SJSA1 (cell line): Measurements from ENCODE around the gene TTC28. TPM values are rescaled to one million over a fixed set of nuclear protein-coding genes. Genes with fewer than 3 reads are reported as not detected.

Source experiments
- DNase-seq, 2 experiments: peaks; one replicate each; pipeline ENCODE4 v3.0.0-alpha.2; 2015 to 2020; ENCODE audit warnings: low spot score in 2 of 2, low read depth in 1 of 2
- H3K27ac ChIP-seq: fragments of 250-450 bp; sonication (Bioruptor Pico); 2 replicates; pipeline ENCODE4 v1.5.1; 2020; ENCODE audit warnings: mild to moderate bottlenecking, moderate library complexity
- H3K27me3 ChIP-seq: fragments of 250-450 bp; sonication (Bioruptor Pico); replicated peaks from 2 replicates; pipeline ENCODE4 v1.5.1; 2020; ENCODE audit warnings: mild to moderate bottlenecking, moderate library complexity
- H3K36me3 ChIP-seq: fragments of 250-450 bp; sonication (Bioruptor Pico); 2 replicates; pipeline ENCODE4 v1.5.1; 2020; ENCODE audit warnings: mild to moderate bottlenecking
- H3K4me1 ChIP-seq: fragments of 250-450 bp; sonication (Bioruptor Pico); replicated peaks from 2 replicates; pipeline ENCODE4 v1.6.1; 2021; ENCODE audit warnings: mild to moderate bottlenecking
- H3K4me3 ChIP-seq: fragments of 250-450 bp; sonication (Bioruptor Pico); 2 replicates; pipeline ENCODE4 v1.5.1; 2020; ENCODE audit warnings: mild to moderate bottlenecking
- H3K9me3 ChIP-seq: fragments of 250-450 bp; sonication (Bioruptor Pico); replicated peaks from 2 replicates; pipeline ENCODE4 v1.5.1; 2020; ENCODE audit warnings: mild to moderate bottlenecking
- total RNA-seq: library from RNA; depleted of rRNA; stranded (reverse); fragments of >200 nt; shearing (Covaris generic); gene quantifications from 2 replicates; pipeline ENCODE4 v1.2.3, GENCODE V29; 2014

Gene TTC28
- total RNA-seq, 1 experiment from 2014 or later, result 9.7 TPM

GRCh38 chr22:28316014-28316413 lies 363.6 kb downstream of the TTC28 start:
- no peaks in the 10 kb centered on the region; the same call in 1 of the 2 replicates for H3K27me3 ChIP-seq
- DNase-seq, result no peak
- H3K4me1 ChIP-seq, result no peaks in the 10 kb centered on the region
- H3K27ac ChIP-seq, result no peak overlapping the region
- H3K36me3 ChIP-seq, result no peaks in the 10 kb centered on the region
- H3K4me3 ChIP-seq, result no peak overlapping the region
- H3K9me3 ChIP-seq, result no peaks in the 10 kb centered on the region

- H3K9me3 ChIP-seq, result no peaks in the 10 kb centered on the region
- no peak overlapping the region for H3K4me3 ChIP-seq
- no peaks in the 10 kb centered on the region; the same call in 1 of the 2 replicates for H3K27me3 ChIP-seq
- no peak overlapping the region for H3K27ac ChIP-seq
- no peak for DNase-seq
- no peaks in the 10 kb centered on the region for H3K4me1 ChIP-seq
- H3K36me3 ChIP-seq, result no peaks in the 10 kb centered on the region
These were observed 364.7 kb downstream of the TTC28 start for GRCh38 chr22:28314959-28315358.

- H3K4me3 ChIP-seq, result no peak overlapping the region
- H3K4me1 ChIP-seq, result no peaks in the 10 kb centered on the region
- no peaks in the 10 kb centered on the region for H3K9me3 ChIP-seq
- DNase-seq, result no peak
- H3K27me3 ChIP-seq, result peaks cover 5% of the 10 kb centered on the region; the same call in 1 of the 2 replicates
- H3K27ac ChIP-seq, result no peak overlapping the region
- no peaks in the 10 kb centered on the region for H3K36me3 ChIP-seq
These were observed 369.3 kb downstream of the TTC28 start for GRCh38 chr22:28310299-28310698.

GRCh38 chr22:28299753-28300152 lies 379.9 kb downstream of the TTC28 start:
- no peak for DNase-seq
- H3K36me3 ChIP-seq, result no peaks in the 10 kb centered on the region
- no peak overlapping the region for H3K4me3 ChIP-seq
- no peaks in the 10 kb centered on the region for H3K9me3 ChIP-seq
- H3K4me1 ChIP-seq, result peaks cover 8% of the 10 kb centered on the region
- H3K27me3 ChIP-seq, result no peaks in the 10 kb centered on the region
- no peak overlapping the region for H3K27ac ChIP-seq

GRCh38 chr22:28299309-28299708 lies 380.3 kb downstream of the TTC28 start:
- H3K36me3 ChIP-seq, result no peaks in the 10 kb centered on the region
- H3K4me3 ChIP-seq, result no peak overlapping the region
- no peaks in the 10 kb centered on the region for H3K9me3 ChIP-seq
- H3K4me1 ChIP-seq, result peaks cover 8% of the 10 kb centered on the region
- DNase-seq, result no peak
- H3K27ac ChIP-seq, result no peak overlapping the region
- no peaks in the 10 kb centered on the region for H3K27me3 ChIP-seq

GRCh38 chr22:28297504-28297903 lies 382.1 kb downstream of the TTC28 start:
- DNase-seq, result peak in 1 of 2 experiments; percentile 15
- Histone ChIP-seq H3K9me3 (no peaks in the 10 kb centered on the region), H3K36me3 (no peaks in the 10 kb centered on the region), H3K4me1 (peaks cover 8% of the 10 kb centered on the region), H3K4me3 (no peak overlapping the region), H3K27ac (no peak overlapping the region), H3K27me3 (no peaks in the 10 kb centered on the region)

- Histone ChIP-seq H3K27ac (no peak overlapping the region), H3K36me3 (no peaks in the 10 kb centered on the region), H3K4me1 (peaks cover 8% of the 10 kb centered on the region), H3K4me3 (no peak overlapping the region), H3K9me3 (no peaks in the 10 kb centered on the region), H3K27me3 (no peaks in the 10 kb centered on the region)
- no peak for DNase-seq
These were observed 383.2 kb downstream of the TTC28 start for GRCh38 chr22:28296452-28296851.

GRCh38 chr22:28283068-28283654 lies 396.5 kb downstream of the TTC28 start:
- no peak overlapping the region for H3K27ac ChIP-seq
- no peaks in the 10 kb centered on the region; the same call in 1 of the 2 replicates for H3K9me3 ChIP-seq
- H3K4me1 ChIP-seq, result no peaks in the 10 kb centered on the region
- no peak overlapping the region for H3K4me3 ChIP-seq
- no peaks in the 10 kb centered on the region for H3K27me3 ChIP-seq
- no peaks in the 10 kb centered on the region for H3K36me3 ChIP-seq
- no peak for DNase-seq

- Histone ChIP-seq H3K4me1 (no peaks in the 10 kb centered on the region), H3K27me3 (no peaks in the 10 kb centered on the region), H3K36me3 (no peaks in the 10 kb centered on the region), H3K27ac (no peak overlapping the region), H3K9me3 (no peaks in the 10 kb centered on the region; the same call in 1 of the 2 replicates), H3K4me3 (no peak overlapping the region)
- DNase-seq, result no peak
These were observed 397.1 kb downstream of the TTC28 start for GRCh38 chr22:28282405-28283067.

- Histone ChIP-seq H3K4me3 (no peak overlapping the region), H3K9me3 (no peaks in the 10 kb centered on the region; the same call in 1 of the 2 replicates), H3K27me3 (no peaks in the 10 kb centered on the region), H3K27ac (no peak overlapping the region), H3K4me1 (no peaks in the 10 kb centered on the region), H3K36me3 (no peaks in the 10 kb centered on the region)
- no peak for DNase-seq
These were observed 399.8 kb downstream of the TTC28 start for GRCh38 chr22:28279888-28280287.

GRCh38 chr22:28269277-28269676 lies 410.4 kb downstream of the TTC28 start:
- Histone ChIP-seq H3K27me3 (no peaks in the 10 kb centered on the region), H3K4me3 (no peak overlapping the region)
- no peak for DNase-seq

GRCh38 chr22:28268850-28269249 lies 410.8 kb downstream of the TTC28 start:
- H3K4me3 ChIP-seq, result no peak overlapping the region
- no peaks in the 10 kb centered on the region for H3K36me3 ChIP-seq
- no peak for DNase-seq
- H3K27me3 ChIP-seq, result no peaks in the 10 kb centered on the region
- H3K4me1 ChIP-seq, result no peaks in the 10 kb centered on the region
- H3K27ac ChIP-seq, result no peak overlapping the region
- no peaks in the 10 kb centered on the region; the same call in 1 of the 2 replicates for H3K9me3 ChIP-seq

More at GRCh38 chr22:28269277-28269676, 410.4 kb downstream of the TTC28 start:
- no peaks in the 10 kb centered on the region; the same call in 1 of the 2 replicates for H3K9me3 ChIP-seq
- H3K36me3 ChIP-seq, result no peaks in the 10 kb centered on the region
- no peak overlapping the region for H3K27ac ChIP-seq
- H3K4me1 ChIP-seq, result no peaks in the 10 kb centered on the region

GRCh38 chr22:28268171-28268570 lies 411.5 kb downstream of the TTC28 start:
- Histone ChIP-seq H3K4me3 (no peak overlapping the region), H3K36me3 (no peaks in the 10 kb centered on the region), H3K27me3 (no peaks in the 10 kb centered on the region), H3K9me3 (no peaks in the 10 kb centered on the region; the same call in 1 of the 2 replicates), H3K4me1 (no peaks in the 10 kb centered on the region), H3K27ac (no peak overlapping the region)
- no peak for DNase-seq

- DNase-seq, result no peak
- H3K36me3 ChIP-seq, result no peaks in the 10 kb centered on the region
- no peak overlapping the region for H3K27ac ChIP-seq
- no peaks in the 10 kb centered on the region for H3K4me1 ChIP-seq
- no peaks in the 10 kb centered on the region for H3K27me3 ChIP-seq
- H3K4me3 ChIP-seq, result no peak overlapping the region
- no peaks in the 10 kb centered on the region; the same call in 1 of the 2 replicates for H3K9me3 ChIP-seq
These were observed 419.0 kb downstream of the TTC28 start for GRCh38 chr22:28260619-28261018.
